ENCODE data around the gene C13orf46. TPM values are rescaled to one million over a fixed set of nuclear protein-coding genes. Genes with fewer than 3 reads are reported as not detected.

The C13orf46 gene
- polyA plus RNA-seq, 2 of the 4 experiments (the other 2 are of a cell fraction), result 0.05 to 0.13 TPM

DNA sequence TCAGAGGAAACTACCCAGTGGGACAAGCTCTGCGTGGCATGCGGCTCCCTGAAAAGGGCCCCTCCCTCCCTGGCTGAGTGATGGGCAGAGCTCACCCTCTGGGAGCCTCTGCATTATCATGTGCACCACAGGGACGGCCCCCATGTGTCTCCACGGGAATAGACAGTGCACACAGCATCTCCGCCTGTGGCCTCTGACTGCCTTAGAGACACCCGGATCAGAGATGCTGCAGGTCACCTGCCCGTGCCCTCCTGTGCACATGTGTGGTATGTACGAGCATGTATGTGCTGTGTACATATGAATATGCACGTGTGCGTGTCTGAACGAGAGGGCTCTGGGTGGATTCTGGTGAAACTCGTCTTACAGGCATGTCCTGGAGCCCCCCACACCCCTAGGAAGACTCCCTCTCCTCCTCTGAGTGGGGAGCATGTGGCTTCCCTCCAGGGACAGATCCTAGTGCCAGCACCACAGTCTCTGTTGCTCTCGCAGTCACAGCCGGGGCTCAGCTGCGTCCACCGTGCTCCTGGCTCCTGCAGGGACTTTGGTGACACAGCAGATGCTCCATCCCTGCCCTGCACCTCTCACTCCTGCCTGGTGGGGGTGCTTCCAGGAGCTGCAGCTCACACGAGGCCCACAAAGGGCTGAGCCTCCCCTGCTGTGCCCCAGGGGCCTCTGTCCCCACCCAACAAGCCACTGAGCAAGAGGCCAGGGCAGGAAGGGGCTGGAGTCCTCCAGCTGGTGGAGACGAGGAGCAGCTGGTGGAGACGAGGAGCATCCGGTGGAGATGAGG lies 19.6 kb downstream of the C13orf46 start:
- DNase-seq (ENCODE audit: low read depth in 1 of 2, low spot score in 1 of 2) (no peak), FAIRE-seq (no peak), ATAC-seq (0 out of 6 replicates have a peak, but pooled peaks of 1 of the 2 experiments have one; percentile 15)
- TF ChIP-seq HOXB5 (CRISPR knock-in tag; IDR thresholded peaks at IDR 0.05) (no peak), RCOR1 (IDR thresholded peaks at IDR 0.05; ENCODE audit: low read depth, low read length) (no peak), ZNF302 (CRISPR knock-in tag; IDR thresholded peaks at IDR 0.05) (no peak), CHD2 (IDR thresholded peaks at IDR 0.05; ENCODE audit: low read length, partially characterized antibody) (no peak), ZC3H11A (IDR thresholded peaks at IDR 0.05) (no peak), POLR2AphosphoS2 (conservative IDR thresholded peaks at IDR 0.05; ENCODE audit: low read length) (no peak), FOSL2 (IDR thresholded peaks at IDR 0.05) (no peak), FOSL2 (CRISPR knock-in tag; IDR thresholded peaks at IDR 0.05) (no peak), ESRRA (IDR thresholded peaks at IDR 0.05; ENCODE audit: borderline replicate concordance, low read length) (no peak)
- TF ChIP-seq, protein P1, sequence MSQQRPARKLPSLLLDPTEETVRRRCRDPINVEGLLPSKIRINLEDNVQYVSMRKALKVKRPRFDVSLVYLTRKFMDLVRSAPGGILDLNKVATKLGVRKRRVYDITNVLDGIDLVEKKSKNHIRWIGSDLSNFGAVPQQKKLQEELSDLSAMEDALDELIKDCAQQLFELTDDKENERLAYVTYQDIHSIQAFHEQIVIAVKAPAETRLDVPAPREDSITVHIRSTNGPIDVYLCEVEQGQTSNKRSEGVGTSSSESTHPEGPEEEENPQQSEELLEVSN (IDR thresholded peaks at IDR 0.05; ENCODE audit: borderline replicate concordance, low read depth), result no peak
- Histone ChIP-seq H3K4me2 (no peak overlapping the region), H3K4me3 (no peak overlapping the region), H3K9me3 (0 out of 3 replicates have a peak, but pooled peaks cover 2% of the 10 kb centered on the region), H3K27ac (no peak overlapping the region), H3K4me1 (no peaks in the 10 kb centered on the region)
- CTCF ChIA-PET, result interaction anchor here (0.7 to 1.2 kb wide), 2 partner anchors 138 to 219 kb away, joined by 3 read pairs; no protein-coding TSS in a partner anchor
- WGBS (ENCODE audit: missing lambda C conversion rate), result 81% methylated on average over 11 of the region's 20 CpGs
- POLR2A ChIA-PET, result no interaction called here

DNA sequence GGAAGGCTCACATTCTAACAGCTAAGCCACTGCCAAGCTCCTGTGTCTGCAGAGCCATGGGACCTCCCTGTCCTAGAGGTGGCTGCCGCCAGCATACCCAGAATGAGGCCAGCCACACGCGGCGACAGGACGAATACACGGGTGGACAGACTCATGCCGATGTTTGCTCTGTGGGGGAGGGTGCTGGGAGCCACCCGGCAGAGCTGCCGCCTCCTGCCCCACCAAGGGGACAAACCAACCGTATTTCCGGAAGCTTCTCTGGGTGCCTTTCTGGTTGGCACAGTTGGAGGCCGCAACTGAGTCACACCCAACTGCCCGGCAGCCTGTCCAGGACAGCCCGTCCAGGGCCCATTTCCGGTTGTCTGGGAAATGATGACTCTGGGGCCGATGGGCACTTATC lies 20.3 kb downstream of the C13orf46 start:
- DNase-seq (ENCODE audit: low read depth in 1 of 2, low spot score in 1 of 2) (no peak), ATAC-seq (no peak), FAIRE-seq (no peak)
- 82% methylated on average over 6 of the region's 16 CpGs for WGBS (ENCODE audit: missing lambda C conversion rate)
- Histone ChIP-seq H3K27ac (no peak overlapping the region), H3K4me1 (no peaks in the 10 kb centered on the region), H3K9me3 (no peaks in the 10 kb centered on the region), H3K4me2 (no peak overlapping the region), H3K4me3 (no peak overlapping the region)
- POLR2A ChIA-PET, result no interaction called here
- TF ChIP-seq, protein P2, sequence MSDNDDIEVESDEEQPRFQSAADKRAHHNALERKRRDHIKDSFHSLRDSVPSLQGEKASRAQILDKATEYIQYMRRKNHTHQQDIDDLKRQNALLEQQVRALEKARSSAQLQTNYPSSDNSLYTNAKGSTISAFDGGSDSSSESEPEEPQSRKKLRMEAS (IDR thresholded peaks at IDR 0.05), result no peak
- TF ChIP-seq HEYL (CRISPR knock-in tag; IDR thresholded peaks at IDR 0.05) (no peak), NPAS2 (CRISPR knock-in tag; IDR thresholded peaks at IDR 0.05; ENCODE audit: borderline replicate concordance) (no peak), EHMT2 (IDR thresholded peaks at IDR 0.05; ENCODE audit: low read depth) (no peak), RFX5 (IDR thresholded peaks at IDR 0.05) (no peak), MAZ (IDR thresholded peaks at IDR 0.05; ENCODE audit: borderline replicate concordance, low read depth, low read length) (no peak), CBX8 (IDR thresholded peaks at IDR 0.05) (no peak), FOSB (CRISPR knock-in tag; IDR thresholded peaks at IDR 0.05) (no peak), HOXA7 (CRISPR knock-in tag; IDR thresholded peaks at IDR 0.05) (no peak)
- TF ChIP-seq, protein P3, sequence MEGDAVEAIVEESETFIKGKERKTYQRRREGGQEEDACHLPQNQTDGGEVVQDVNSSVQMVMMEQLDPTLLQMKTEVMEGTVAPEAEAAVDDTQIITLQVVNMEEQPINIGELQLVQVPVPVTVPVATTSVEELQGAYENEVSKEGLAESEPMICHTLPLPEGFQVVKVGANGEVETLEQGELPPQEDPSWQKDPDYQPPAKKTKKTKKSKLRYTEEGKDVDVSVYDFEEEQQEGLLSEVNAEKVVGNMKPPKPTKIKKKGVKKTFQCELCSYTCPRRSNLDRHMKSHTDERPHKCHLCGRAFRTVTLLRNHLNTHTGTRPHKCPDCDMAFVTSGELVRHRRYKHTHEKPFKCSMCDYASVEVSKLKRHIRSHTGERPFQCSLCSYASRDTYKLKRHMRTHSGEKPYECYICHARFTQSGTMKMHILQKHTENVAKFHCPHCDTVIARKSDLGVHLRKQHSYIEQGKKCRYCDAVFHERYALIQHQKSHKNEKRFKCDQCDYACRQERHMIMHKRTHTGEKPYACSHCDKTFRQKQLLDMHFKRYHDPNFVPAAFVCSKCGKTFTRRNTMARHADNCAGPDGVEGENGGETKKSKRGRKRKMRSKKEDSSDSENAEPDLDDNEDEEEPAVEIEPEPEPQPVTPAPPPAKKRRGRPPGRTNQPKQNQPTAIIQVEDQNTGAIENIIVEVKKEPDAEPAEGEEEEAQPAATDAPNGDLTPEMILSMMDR (IDR thresholded peaks at IDR 0.05), result no peak
- TF ChIP-seq, protein P4, sequence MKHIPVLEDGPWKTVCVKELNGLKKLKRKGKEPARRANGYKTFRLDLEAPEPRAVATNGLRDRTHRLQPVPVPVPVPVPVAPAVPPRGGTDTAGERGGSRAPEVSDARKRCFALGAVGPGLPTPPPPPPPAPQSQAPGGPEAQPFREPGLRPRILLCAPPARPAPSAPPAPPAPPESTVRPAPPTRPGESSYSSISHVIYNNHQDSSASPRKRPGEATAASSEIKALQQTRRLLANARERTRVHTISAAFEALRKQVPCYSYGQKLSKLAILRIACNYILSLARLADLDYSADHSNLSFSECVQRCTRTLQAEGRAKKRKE (CRISPR knock-in tag; IDR thresholded peaks at IDR 0.05; ENCODE audit: low read depth), result no peak
- TF ChIP-seq, protein P5, sequence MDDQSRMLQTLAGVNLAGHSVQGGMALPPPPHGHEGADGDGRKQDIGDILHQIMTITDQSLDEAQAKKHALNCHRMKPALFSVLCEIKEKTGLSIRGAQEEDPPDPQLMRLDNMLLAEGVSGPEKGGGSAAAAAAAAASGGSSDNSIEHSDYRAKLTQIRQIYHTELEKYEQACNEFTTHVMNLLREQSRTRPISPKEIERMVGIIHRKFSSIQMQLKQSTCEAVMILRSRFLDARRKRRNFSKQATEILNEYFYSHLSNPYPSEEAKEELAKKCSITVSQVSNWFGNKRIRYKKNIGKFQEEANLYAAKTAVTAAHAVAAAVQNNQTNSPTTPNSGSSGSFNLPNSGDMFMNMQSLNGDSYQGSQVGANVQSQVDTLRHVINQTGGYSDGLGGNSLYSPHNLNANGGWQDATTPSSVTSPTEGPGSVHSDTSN (IDR thresholded peaks at IDR 0.05), result no peak
- CTCF ChIA-PET, result interaction anchor here (1.2 kb wide), 1 partner anchor 137 kb away, joined by 3 read pairs; no protein-coding TSS in a partner anchor
